ENCODE measurements around the gene HAO2. TPM values are rescaled to one million over a fixed set of nuclear protein-coding genes. Genes with fewer than 3 reads are reported as not detected.
A peak's percentile ranks its signal among the peaks of the same experiment; 100 is the strongest.

Gene HAO2
- total and polyA plus RNA-seq, 2 experiments from 2014 or later = not detected

DNA sequence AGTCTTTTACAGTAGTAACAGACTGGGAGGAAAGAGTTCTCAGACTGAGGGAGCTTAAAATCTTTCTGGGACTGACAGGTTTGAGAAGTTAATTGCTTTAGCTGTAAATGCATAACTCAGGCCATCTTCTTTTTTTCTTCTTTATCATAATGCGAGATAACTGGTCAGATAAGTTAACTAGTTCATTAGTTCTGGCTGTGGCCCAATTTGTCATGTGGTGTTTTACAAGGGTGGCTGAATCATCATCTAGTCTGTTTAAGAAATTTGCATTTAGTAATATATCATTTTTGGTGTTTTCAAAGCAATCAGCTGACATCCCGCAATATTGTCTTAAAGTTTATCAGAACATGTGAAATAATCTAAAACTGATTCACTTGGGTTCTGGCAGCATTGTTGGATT is 60.4 kb downstream of the HAO2 start (continued):
- TF ChIP-seq CREB1 (CRISPR knock-in tag; IDR thresholded peaks at IDR 0.05; ENCODE audit: low read depth) (no peak), ZNF331 (CRISPR knock-in tag; IDR thresholded peaks at IDR 0.05; ENCODE audit: low read depth) (no peak)
- TF ChIP-seq, protein P1, sequence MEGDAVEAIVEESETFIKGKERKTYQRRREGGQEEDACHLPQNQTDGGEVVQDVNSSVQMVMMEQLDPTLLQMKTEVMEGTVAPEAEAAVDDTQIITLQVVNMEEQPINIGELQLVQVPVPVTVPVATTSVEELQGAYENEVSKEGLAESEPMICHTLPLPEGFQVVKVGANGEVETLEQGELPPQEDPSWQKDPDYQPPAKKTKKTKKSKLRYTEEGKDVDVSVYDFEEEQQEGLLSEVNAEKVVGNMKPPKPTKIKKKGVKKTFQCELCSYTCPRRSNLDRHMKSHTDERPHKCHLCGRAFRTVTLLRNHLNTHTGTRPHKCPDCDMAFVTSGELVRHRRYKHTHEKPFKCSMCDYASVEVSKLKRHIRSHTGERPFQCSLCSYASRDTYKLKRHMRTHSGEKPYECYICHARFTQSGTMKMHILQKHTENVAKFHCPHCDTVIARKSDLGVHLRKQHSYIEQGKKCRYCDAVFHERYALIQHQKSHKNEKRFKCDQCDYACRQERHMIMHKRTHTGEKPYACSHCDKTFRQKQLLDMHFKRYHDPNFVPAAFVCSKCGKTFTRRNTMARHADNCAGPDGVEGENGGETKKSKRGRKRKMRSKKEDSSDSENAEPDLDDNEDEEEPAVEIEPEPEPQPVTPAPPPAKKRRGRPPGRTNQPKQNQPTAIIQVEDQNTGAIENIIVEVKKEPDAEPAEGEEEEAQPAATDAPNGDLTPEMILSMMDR (conservative IDR thresholded peaks at IDR 0.05; ENCODE audit: low read depth in 2 of 2) = no peak

DNA sequence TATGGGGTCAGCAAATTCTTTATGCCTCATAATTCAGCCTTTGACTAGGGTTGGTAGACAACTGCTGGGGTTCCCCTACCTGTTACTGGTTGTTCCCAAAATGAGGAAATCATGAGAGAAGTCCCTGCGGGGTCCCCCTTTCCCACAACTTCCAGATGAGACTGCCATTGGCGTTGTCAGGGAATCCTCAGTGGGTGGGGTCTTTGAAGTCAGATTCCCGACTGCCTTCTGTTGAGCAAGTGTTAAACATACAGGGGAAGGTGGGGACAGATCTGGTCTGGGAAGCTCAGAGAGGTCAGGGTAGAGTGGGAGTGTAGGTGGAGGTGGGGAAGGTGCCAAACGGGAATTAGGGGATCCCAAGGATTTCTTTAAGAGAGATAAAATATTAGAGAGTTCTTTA is 61.1 kb downstream of the HAO2 start:
- Mint-ChIP-seq H3K36me3 (ENCODE audit: low read depth) (no peaks in the 10 kb centered on the region), H3K4me3 (no peak overlapping the region), H3K4me1 (peaks cover 12% of the 10 kb centered on the region), H3K27ac (no peak overlapping the region), H3K27me3 (ENCODE audit: insufficient read depth, low read depth, poor library complexity) (peaks cover 5% of the 10 kb centered on the region), H3K9me3 (no peaks in the 10 kb centered on the region; the same call in 2 of the 3 replicates)
- H3F3A ChIP-seq (replicated peaks; ENCODE audit: low read depth) = no peaks in the 10 kb centered on the region
- H3K9me2 ChIP-seq (ENCODE audit: insufficient read depth) = peaks cover 10% of the 10 kb centered on the region
- H4K20me1 ChIP-seq (replicated peaks; ENCODE audit: insufficient read depth) = no peaks in the 10 kb centered on the region
- H3K79me2 ChIP-seq (replicated peaks; ENCODE audit: insufficient read depth) = no peaks in the 10 kb centered on the region
- H2AFZ ChIP-seq = peak overlapping the region; percentile 52; the same call in 1 of the 2 replicates
- no peak overlapping the region for H3K4me3 ChIP-seq
- H3K36me3 ChIP-seq (ENCODE audit: insufficient read depth) = no peaks in the 10 kb centered on the region
- H3K4me2 ChIP-seq = no peak overlapping the region
- TF ChIP-seq, protein P2, sequence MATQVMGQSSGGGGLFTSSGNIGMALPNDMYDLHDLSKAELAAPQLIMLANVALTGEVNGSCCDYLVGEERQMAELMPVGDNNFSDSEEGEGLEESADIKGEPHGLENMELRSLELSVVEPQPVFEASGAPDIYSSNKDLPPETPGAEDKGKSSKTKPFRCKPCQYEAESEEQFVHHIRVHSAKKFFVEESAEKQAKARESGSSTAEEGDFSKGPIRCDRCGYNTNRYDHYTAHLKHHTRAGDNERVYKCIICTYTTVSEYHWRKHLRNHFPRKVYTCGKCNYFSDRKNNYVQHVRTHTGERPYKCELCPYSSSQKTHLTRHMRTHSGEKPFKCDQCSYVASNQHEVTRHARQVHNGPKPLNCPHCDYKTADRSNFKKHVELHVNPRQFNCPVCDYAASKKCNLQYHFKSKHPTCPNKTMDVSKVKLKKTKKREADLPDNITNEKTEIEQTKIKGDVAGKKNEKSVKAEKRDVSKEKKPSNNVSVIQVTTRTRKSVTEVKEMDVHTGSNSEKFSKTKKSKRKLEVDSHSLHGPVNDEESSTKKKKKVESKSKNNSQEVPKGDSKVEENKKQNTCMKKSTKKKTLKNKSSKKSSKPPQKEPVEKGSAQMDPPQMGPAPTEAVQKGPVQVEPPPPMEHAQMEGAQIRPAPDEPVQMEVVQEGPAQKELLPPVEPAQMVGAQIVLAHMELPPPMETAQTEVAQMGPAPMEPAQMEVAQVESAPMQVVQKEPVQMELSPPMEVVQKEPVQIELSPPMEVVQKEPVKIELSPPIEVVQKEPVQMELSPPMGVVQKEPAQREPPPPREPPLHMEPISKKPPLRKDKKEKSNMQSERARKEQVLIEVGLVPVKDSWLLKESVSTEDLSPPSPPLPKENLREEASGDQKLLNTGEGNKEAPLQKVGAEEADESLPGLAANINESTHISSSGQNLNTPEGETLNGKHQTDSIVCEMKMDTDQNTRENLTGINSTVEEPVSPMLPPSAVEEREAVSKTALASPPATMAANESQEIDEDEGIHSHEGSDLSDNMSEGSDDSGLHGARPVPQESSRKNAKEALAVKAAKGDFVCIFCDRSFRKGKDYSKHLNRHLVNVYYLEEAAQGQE (IDR thresholded peaks at IDR 0.05; ENCODE audit: unreplicated experiment) = no peak
- TF ChIP-seq EZH2phosphoT487 (IDR thresholded peaks at IDR 0.05; ENCODE audit: unreplicated experiment) (no peak), JUNB (IDR thresholded peaks at IDR 0.05; ENCODE audit: unreplicated experiment) (no peak), POLR2AphosphoS5 (IDR thresholded peaks at IDR 0.05; ENCODE audit: low read depth) (no peak), ZNF114 (CRISPR knock-in tag; IDR thresholded peaks at IDR 0.05) (no peak)
- TF ChIP-seq, protein P3, sequence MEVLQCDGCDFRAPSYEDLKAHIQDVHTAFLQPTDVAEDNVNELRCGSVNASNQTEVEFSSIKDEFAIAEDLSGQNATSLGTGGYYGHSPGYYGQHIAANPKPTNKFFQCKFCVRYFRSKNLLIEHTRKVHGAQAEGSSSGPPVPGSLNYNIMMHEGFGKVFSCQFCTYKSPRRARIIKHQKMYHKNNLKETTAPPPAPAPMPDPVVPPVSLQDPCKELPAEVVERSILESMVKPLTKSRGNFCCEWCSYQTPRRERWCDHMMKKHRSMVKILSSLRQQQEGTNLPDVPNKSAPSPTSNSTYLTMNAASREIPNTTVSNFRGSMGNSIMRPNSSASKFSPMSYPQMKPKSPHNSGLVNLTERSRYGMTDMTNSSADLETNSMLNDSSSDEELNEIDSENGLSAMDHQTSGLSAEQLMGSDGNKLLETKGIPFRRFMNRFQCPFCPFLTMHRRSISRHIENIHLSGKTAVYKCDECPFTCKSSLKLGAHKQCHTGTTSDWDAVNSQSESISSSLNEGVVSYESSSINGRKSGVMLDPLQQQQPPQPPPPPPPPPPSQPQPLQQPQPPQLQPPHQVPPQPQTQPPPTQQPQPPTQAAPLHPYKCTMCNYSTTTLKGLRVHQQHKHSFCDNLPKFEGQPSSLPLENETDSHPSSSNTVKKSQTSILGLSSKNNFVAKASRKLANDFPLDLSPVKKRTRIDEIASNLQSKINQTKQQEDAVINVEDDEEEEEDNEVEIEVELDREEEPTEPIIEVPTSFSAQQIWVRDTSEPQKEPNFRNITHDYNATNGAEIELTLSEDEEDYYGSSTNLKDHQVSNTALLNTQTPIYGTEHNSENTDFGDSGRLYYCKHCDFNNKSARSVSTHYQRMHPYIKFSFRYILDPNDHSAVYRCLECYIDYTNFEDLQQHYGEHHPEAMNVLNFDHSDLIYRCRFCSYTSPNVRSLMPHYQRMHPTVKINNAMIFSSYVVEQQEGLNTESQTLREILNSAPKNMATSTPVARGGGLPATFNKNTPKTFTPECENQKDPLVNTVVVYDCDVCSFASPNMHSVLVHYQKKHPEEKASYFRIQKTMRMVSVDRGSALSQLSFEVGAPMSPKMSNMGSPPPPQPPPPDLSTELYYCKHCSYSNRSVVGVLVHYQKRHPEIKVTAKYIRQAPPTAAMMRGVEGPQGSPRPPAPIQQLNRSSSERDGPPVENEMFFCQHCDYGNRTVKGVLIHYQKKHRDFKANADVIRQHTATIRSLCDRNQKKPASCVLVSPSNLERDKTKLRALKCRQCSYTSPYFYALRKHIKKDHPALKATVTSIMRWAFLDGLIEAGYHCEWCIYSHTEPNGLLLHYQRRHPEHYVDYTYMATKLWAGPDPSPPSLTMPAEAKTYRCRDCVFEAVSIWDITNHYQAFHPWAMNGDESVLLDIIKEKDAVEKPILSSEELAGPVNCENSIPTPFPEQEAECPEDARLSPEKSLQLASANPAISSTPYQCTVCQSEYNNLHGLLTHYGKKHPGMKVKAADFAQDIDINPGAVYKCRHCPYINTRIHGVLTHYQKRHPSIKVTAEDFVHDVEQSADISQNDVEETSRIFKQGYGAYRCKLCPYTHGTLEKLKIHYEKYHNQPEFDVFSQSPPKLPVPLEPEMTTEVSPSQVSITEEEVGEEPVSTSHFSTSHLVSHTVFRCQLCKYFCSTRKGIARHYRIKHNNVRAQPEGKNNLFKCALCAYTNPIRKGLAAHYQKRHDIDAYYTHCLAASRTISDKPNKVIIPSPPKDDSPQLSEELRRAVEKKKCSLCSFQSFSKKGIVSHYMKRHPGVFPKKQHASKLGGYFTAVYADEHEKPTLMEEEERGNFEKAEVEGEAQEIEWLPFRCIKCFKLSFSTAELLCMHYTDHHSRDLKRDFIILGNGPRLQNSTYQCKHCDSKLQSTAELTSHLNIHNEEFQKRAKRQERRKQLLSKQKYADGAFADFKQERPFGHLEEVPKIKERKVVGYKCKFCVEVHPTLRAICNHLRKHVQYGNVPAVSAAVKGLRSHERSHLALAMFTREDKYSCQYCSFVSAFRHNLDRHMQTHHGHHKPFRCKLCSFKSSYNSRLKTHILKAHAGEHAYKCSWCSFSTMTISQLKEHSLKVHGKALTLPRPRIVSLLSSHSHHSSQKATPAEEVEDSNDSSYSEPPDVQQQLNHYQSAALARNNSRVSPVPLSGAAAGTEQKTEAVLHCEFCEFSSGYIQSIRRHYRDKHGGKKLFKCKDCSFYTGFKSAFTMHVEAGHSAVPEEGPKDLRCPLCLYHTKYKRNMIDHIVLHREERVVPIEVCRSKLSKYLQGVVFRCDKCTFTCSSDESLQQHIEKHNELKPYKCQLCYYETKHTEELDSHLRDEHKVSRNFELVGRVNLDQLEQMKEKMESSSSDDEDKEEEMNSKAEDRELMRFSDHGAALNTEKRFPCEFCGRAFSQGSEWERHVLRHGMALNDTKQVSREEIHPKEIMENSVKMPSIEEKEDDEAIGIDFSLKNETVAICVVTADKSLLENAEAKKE (CRISPR knock-in tag; IDR thresholded peaks at IDR 0.05) = no peak
- H3K27me3 ChIP-seq (ENCODE audit: insufficient read depth) = no peaks in the 10 kb centered on the region
- H3K27ac ChIP-seq (ENCODE audit: low read depth) = no peak overlapping the region
- no peak for ATAC-seq
- DNase-seq (ENCODE audit: low spot score) = no peak
- no peaks in the 10 kb centered on the region for H3K4me1 ChIP-seq (ENCODE audit: insufficient read depth)
